ENCODE results near the gene RGMA. TPM values are rescaled to one million over a fixed set of nuclear protein-coding genes. Genes with fewer than 3 reads are reported as not detected.

Gene RGMA
- total RNA-seq, 1 donor from 2014 or later, result 37.0 TPM

DNA sequence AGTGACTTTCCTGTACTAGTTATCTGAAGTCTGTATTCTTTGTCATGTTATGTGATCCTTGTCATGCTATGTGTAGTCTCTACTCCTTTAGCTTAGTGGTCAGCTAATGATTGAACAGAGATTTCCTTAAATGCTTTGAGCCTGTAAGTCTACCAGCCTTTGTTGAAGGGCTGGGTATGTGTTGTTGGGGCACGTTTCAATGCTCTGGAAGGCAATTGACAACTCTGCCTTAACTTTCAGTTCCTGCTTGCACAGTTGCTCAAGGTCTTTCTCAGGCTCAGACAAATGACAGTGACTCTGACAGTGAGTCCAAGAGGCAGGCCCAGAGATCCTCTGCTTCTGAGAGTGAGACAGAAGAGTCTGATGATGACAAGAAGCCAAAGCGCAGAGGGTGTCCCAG is 99.5 kb downstream of the RGMA start:
- no peak overlapping the region for H3K4me3 Mint-ChIP-seq
- H3K36me3 Mint-ChIP-seq, result peaks cover 44% of the 10 kb centered on the region
- H3K4me1 Mint-ChIP-seq (ENCODE audit: unreplicated experiment), result no peaks in the 10 kb centered on the region
- TF ChIP-seq, protein P1, sequence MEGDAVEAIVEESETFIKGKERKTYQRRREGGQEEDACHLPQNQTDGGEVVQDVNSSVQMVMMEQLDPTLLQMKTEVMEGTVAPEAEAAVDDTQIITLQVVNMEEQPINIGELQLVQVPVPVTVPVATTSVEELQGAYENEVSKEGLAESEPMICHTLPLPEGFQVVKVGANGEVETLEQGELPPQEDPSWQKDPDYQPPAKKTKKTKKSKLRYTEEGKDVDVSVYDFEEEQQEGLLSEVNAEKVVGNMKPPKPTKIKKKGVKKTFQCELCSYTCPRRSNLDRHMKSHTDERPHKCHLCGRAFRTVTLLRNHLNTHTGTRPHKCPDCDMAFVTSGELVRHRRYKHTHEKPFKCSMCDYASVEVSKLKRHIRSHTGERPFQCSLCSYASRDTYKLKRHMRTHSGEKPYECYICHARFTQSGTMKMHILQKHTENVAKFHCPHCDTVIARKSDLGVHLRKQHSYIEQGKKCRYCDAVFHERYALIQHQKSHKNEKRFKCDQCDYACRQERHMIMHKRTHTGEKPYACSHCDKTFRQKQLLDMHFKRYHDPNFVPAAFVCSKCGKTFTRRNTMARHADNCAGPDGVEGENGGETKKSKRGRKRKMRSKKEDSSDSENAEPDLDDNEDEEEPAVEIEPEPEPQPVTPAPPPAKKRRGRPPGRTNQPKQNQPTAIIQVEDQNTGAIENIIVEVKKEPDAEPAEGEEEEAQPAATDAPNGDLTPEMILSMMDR (conservative IDR thresholded peaks at IDR 0.05), result no peak
- no peaks in the 10 kb centered on the region for H3K9me3 Mint-ChIP-seq
- DNase-seq (ENCODE audit: extremely low spot score, unreplicated experiment), result no peak
- H3K27ac Mint-ChIP-seq, result no peak overlapping the region
- H3K27me3 Mint-ChIP-seq, result no peaks in the 10 kb centered on the region

Other genes starting within 250 kb of the RGMA start
- gene CHD2, start 188.9 kb downstream of the RGMA start, total RNA-seq (ENCODE audit: low replicate concordance), result 123 and 135 TPM in 2 replicates

Measured in type B pancreatic cell (in vitro differentiated cells).